HCT116 (cell line): Measurements from ENCODE around the gene IL21R. TPM values are rescaled to one million over a fixed set of nuclear protein-coding genes. Genes with fewer than 3 reads are reported as not detected.

Experiments
- ATAC-seq: fragments of 200-7000 bp; cut with Tn5 transposase; 2 replicates; pipeline ENCODE4 v1.9.1; 2020; ENCODE audit warnings: mild to moderate bottlenecking, moderate library complexity
- BruUV-seq: library from RNA; stranded (reverse); fragments of 400-500 nt; replicated peaks from 2 replicates; lab custom pipeline; 2021; lab: Mats Ljungman, UMichigan
- CTCF ChIA-PET: fragments of 300-600 bp; sonication (Branson Sonifier 250); formaldehyde crosslinking; loops from one replicate; lab custom pipeline; 2021; ENCODE audit warnings: antibody characterized with exemption; lab: Charles Lee
- POLR2A ChIA-PET: fragments of 300-600, 350-600 bp; sonication (Branson Sonifier 250); formaldehyde crosslinking; loops from one replicate; lab custom pipeline; 2021; ENCODE audit warnings: antibody characterized with exemption; lab: Charles Lee
- RAD21 ChIA-PET, 2 experiments: fragments of 300-600 bp; sonication (Branson Sonifier 250); formaldehyde crosslinking; loops; one replicate each; lab custom pipeline; 2023; ENCODE audit warnings: low total read pairs in 2 of 2; ENCODE audit not compliant: uncharacterized antibody in 2 of 2, unreplicated experiment in 2 of 2, low non-redundant PET in 1 of 2; lab: Charles Lee
- DNase-seq: peaks from one replicate; pipeline ENCODE4 v3.0.0-alpha.2; 2010; ENCODE audit warnings: low read depth, low spot score
- H2AFZ ChIP-seq: fragments of 200-600 bp; shearing (Covaris generic), sonication (generic); 2 replicates; pipeline ENCODE4 v1.6.1; 2017; ENCODE audit warnings: low read depth, mixed run types, mixed read lengths, antibody characterized with exemption, low read length; ENCODE audit not compliant: poor library complexity, severe bottlenecking
- H3K27ac ChIP-seq: 2 replicates; pipeline ENCODE4 v1.5.1; 2012; ENCODE audit warnings: low read depth, low read length
- H3K27me3 ChIP-seq: fragments of 200-600 bp; sonication (generic); 2 replicates; pipeline ENCODE4 v1.6.1; 2016; ENCODE audit warnings: mixed run types, low read length, mixed read lengths; ENCODE audit not compliant: insufficient read depth
- H3K36me3 ChIP-seq, 2 experiments: fragments of 200-500 bp in 1 of 2; fragments of 200-600 bp in 1 of 2; sonication (Bioruptor generic) in 1 of 2; sonication (generic) in 1 of 2; 2 replicates each; pipeline versions ENCODE4 v1.5.1 to v1.6.1; 2014 to 2016; ENCODE audit warnings: low read length in 2 of 2, inconsistent platforms in 1 of 2, mixed read lengths in 1 of 2, mixed run types in 1 of 2; ENCODE audit not compliant: insufficient read depth in 2 of 2, control insufficient read depth in 1 of 2
- H3K4me1 ChIP-seq, 2 experiments: fragments of 200-600 bp in 1 of 2; sonication (generic) in 1 of 2; 2 replicates each; pipeline versions ENCODE4 v1.5.1 to v1.6.1; 2012 to 2017; ENCODE audit warnings: low read length in 2 of 2, inconsistent platforms in 1 of 2, mild to moderate bottlenecking in 1 of 2, mixed read lengths in 1 of 2, mixed run types in 1 of 2, moderate library complexity in 1 of 2; ENCODE audit not compliant: insufficient read depth in 2 of 2, control insufficient read depth in 1 of 2
- H3K4me2 ChIP-seq: fragments of 200-600 bp; sonication (generic); 2 replicates; pipeline ENCODE4 v1.6.1; 2017; ENCODE audit warnings: mixed run types, low read length, mixed read lengths
- H3K4me3 ChIP-seq, 2 experiments: fragments of 200-600 bp in 1 of 2; sonication (generic) in 1 of 2; replicated peaks in 1 of 2; 2 replicates each; pipeline ENCODE4 v1.5.1; 2011 to 2016; ENCODE audit warnings: low read length in 2 of 2, control low read depth in 1 of 2, low read depth in 1 of 2, mild to moderate bottlenecking in 1 of 2, mixed read lengths in 1 of 2, mixed run types in 1 of 2
- H3K79me2 ChIP-seq: fragments of 200-600 bp; sonication (generic); 2 replicates; pipeline ENCODE4 v1.6.1; 2017; ENCODE audit warnings: mild to moderate bottlenecking, mixed run types, low read length, moderate library complexity, mixed read lengths; ENCODE audit not compliant: insufficient read depth
- H3K9ac ChIP-seq: fragments of 200-600 bp; sonication (generic); 2 replicates; pipeline ENCODE4 v1.6.1; 2016; ENCODE audit warnings: low read length, mixed read lengths
- H3K9me2 ChIP-seq: fragments of 200-600 bp; sonication (generic), shearing (Covaris generic); 2 replicates; pipeline ENCODE4 v1.6.1; 2017; ENCODE audit warnings: mixed run types, mild to moderate bottlenecking, moderate library complexity; ENCODE audit not compliant: insufficient read depth
- H3K9me3 ChIP-seq, 2 experiments: fragments of 200-500 bp in 1 of 2; fragments of 200-600 bp in 1 of 2; sonication (Bioruptor generic) in 1 of 2; sonication (generic) in 1 of 2; 2 replicates each; pipeline ENCODE4 v1.6.1; 2014 to 2017; ENCODE audit warnings: low read length in 2 of 2, mixed read lengths in 2 of 2, inconsistent platforms in 1 of 2, low read depth in 1 of 2, mild to moderate bottlenecking in 1 of 2, mixed run types in 1 of 2, moderate library complexity in 1 of 2; ENCODE audit not compliant: control insufficient read depth in 1 of 2, insufficient read depth in 1 of 2
- H4K20me1 ChIP-seq: fragments of 200-600 bp; sonication (generic), shearing (Covaris generic); 2 replicates; pipeline ENCODE4 v1.6.1; 2017; ENCODE audit warnings: mixed run types, mild to moderate bottlenecking, moderate library complexity; ENCODE audit not compliant: insufficient read depth
- ATF3 ChIP-seq: IDR thresholded peaks from 2 replicates; pipeline ENCODE4 v1.6.1; 2012
- CBX3 ChIP-seq: IDR thresholded peaks from 2 replicates; pipeline ENCODE4 v1.6.1; 2012; ENCODE audit warnings: low read depth
- CEBPB ChIP-seq: IDR thresholded peaks from 2 replicates; pipeline ENCODE4 v1.6.1; 2012; ENCODE audit warnings: low read depth
- CTCF ChIP-seq, 3 experiments: fragments of 200-600 bp in 1 of 3; sonication (generic) in 1 of 3; IDR thresholded peaks in 2 of 3; conservative IDR thresholded peaks in 1 of 3; 2 replicates each; pipeline ENCODE4 v1.5.1; 2012 to 2017; ENCODE audit warnings: low read depth in 2 of 3, low read length in 2 of 3, antibody characterized with exemption in 1 of 3, borderline replicate concordance in 1 of 3, control low read depth in 1 of 3, mild to moderate bottlenecking in 1 of 3, mixed read lengths in 1 of 3, mixed run types in 1 of 3, moderate library complexity in 1 of 3; ENCODE audit not compliant: insufficient read depth in 1 of 3
- ELF1 ChIP-seq: IDR thresholded peaks from 2 replicates; pipeline ENCODE4 v1.6.1; 2012; ENCODE audit warnings: low read depth, borderline replicate concordance
- EZH2phosphoT487 ChIP-seq: fragments of 200-600 bp; IDR thresholded peaks from 2 replicates; pipeline ENCODE4 v1.6.1; 2018; ENCODE audit warnings: antibody characterized with exemption, borderline replicate concordance
- FOSL1 ChIP-seq: IDR thresholded peaks from 2 replicates; pipeline ENCODE4 v1.6.1; 2012; ENCODE audit warnings: low read depth
- MAX ChIP-seq: IDR thresholded peaks from 2 replicates; pipeline ENCODE4 v1.6.1; 2012
- POLR2A ChIP-seq: IDR thresholded peaks from 2 replicates; pipeline ENCODE4 v1.7.0; 2011; ENCODE audit warnings: borderline replicate concordance; ENCODE audit not compliant: insufficient read depth, insufficient read length; ENCODE audit errors: extremely low read depth
- RAD21 ChIP-seq: IDR thresholded peaks from 2 replicates; pipeline ENCODE4 v1.6.1; 2012; ENCODE audit warnings: low read depth, mild to moderate bottlenecking
- REST ChIP-seq: IDR thresholded peaks from 2 replicates; pipeline ENCODE4 v1.6.1; 2012; ENCODE audit warnings: low read depth
- SP1 ChIP-seq: IDR thresholded peaks from 2 replicates; pipeline ENCODE4 v1.6.1; 2012; ENCODE audit warnings: low read depth
- SRF ChIP-seq: IDR thresholded peaks from 2 replicates; pipeline ENCODE4 v1.6.1; 2012; ENCODE audit warnings: low read depth
- TCF7L2 ChIP-seq: IDR thresholded peaks from 2 replicates; pipeline ENCODE4 v1.7.0; 2011; ENCODE audit warnings: borderline replicate concordance, inconsistent platforms; ENCODE audit not compliant: insufficient read depth, insufficient read length; ENCODE audit errors: extremely low read depth
- YY1 ChIP-seq: IDR thresholded peaks from 2 replicates; pipeline ENCODE4 v1.6.1; 2011; ENCODE audit warnings: low read length, low read depth, moderate library complexity, mild to moderate bottlenecking; ENCODE audit not compliant: insufficient replicate concordance; ENCODE audit errors: extremely low read depth
- ZFX ChIP-seq: fragments of 450-650 bp; IDR thresholded peaks from 2 replicates; pipeline ENCODE4 v1.6.1; 2017
- intact Hi-C: fragments of 100-400 bp; cut with micrococcal nuclease; formaldehyde crosslinking; loops from 2 replicates; pipeline ENCODE4 v1.10.0; 2022
- total RNA-seq: library from RNA; stranded (reverse); gene quantifications from one replicate; pipeline ENCODE4 v1.2.1, GENCODE V29; 2021; ENCODE audit not compliant: unreplicated experiment
- TF ChIP-seq, protein P1 (sequence below): IDR thresholded peaks from 2 replicates; pipeline ENCODE4 v1.6.1; 2011; ENCODE audit warnings: mild to moderate bottlenecking, low read length, moderate library complexity; ENCODE audit not compliant: insufficient replicate concordance; ENCODE audit errors: extremely low read depth

IL21R gene
- total RNA-seq, 1 experiment from 2014 or later: 1.2 TPM

DNA sequence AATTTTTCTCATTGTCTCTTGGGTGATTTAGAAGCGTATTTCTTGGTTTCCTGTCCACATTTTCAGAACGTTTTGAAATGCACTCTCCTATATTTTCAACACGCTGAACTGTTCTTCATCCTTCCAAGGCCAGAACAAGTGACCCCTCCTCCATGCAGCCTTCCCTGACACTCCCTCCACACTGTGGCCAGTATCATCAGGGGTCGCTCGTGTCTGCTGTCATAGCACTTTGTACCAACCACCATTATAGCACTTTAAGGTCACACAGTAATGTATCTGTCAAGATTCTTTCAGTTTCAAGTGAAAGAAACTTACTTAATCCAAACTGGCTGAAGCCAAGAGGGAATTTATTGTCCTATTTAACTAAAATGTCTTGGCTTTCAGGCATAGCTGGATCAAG lies 17.5 kb upstream of the IL21R start:
- TF ChIP-seq ELF1 (no peak), YY1 (no peak), TCF7L2 (no peak), SP1 (no peak), SRF (no peak), EZH2phosphoT487 (no peak), FOSL1 (no peak), REST (no peak), POLR2A (no peak), CTCF (IDR thresholded peaks at IDR 0.05 in 2 of 3, conservative IDR thresholded peaks at IDR 0.05 in 1 of 3; ENCODE audit: borderline replicate concordance in 1 of 3, insufficient read depth in 1 of 3, low read depth in 2 of 3, low read length in 2 of 3) (no peak), RAD21 (no peak), ZFX (no peak), CEBPB (no peak), CBX3 (no peak), ATF3 (no peak), MAX (no peak)
- TF ChIP-seq, protein P1, sequence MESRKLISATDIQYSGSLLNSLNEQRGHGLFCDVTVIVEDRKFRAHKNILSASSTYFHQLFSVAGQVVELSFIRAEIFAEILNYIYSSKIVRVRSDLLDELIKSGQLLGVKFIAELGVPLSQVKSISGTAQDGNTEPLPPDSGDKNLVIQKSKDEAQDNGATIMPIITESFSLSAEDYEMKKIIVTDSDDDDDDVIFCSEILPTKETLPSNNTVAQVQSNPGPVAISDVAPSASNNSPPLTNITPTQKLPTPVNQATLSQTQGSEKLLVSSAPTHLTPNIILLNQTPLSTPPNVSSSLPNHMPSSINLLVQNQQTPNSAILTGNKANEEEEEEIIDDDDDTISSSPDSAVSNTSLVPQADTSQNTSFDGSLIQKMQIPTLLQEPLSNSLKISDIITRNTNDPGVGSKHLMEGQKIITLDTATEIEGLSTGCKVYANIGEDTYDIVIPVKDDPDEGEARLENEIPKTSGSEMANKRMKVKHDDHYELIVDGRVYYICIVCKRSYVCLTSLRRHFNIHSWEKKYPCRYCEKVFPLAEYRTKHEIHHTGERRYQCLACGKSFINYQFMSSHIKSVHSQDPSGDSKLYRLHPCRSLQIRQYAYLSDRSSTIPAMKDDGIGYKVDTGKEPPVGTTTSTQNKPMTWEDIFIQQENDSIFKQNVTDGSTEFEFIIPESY: no peak
- CTCF ChIA-PET: no interaction called here
- no TSS peak for BruUV-seq

More for the DNA sequence above, 17.5 kb upstream of the IL21R start:
- ChIA-PET RAD21 (no interaction called here), POLR2A (no interaction called here)
- H2AFZ ChIP-seq: no peak overlapping the region
- H3K27me3 ChIP-seq: no peaks in the 10 kb centered on the region
- intact Hi-C loops: no loop called here
- H3K36me3 ChIP-seq: no peaks in the 10 kb centered on the region
- no peaks in the 10 kb centered on the region for H4K20me1 ChIP-seq
- no peaks in the 10 kb centered on the region for H3K4me1 ChIP-seq
- DNase-seq: no peak
- no peak overlapping the region for H3K9ac ChIP-seq
- H3K9me3 ChIP-seq: no peaks in the 10 kb centered on the region
- no peak for ATAC-seq
- H3K27ac ChIP-seq: no peak overlapping the region
- no peak overlapping the region for H3K4me2 ChIP-seq
- H3K79me2 ChIP-seq: no peaks in the 10 kb centered on the region
- no peak overlapping the region for H3K4me3 ChIP-seq
- H3K9me2 ChIP-seq: no peaks in the 10 kb centered on the region
